C1 segment of cervical spinal cord (tissue), 14 donors: ENCODE measurements around the gene GET4.
A peak's percentile ranks its signal among the peaks of the same experiment; 100 is the strongest.

Source experiments
- DNase-seq, 14 donors: peaks; one replicate each; lab custom pipeline; 2025; lab: John Stamatoyannopoulos, UW

GET4 gene

GRCh38 chr7:876077-876971 lies at the start of gene GET4:
GET4 (plus strand) TSS chr7:876554; CDS start chr7:876646, 92 bp downstream.
- DNase-seq = peak; percentile 72 to 99 (median 93)

GRCh38 chr7:828793-829561 lies 47.4 kb upstream of the GET4 start:
- DNase-seq = no peak

GRCh38 chr7:830069-830468 lies 46.3 kb upstream of the GET4 start:
- DNase-seq = no peak

- no peak for DNase-seq
These were observed 44.7 kb upstream of the GET4 start for GRCh38 chr7:831596-832166.

- no peak for DNase-seq
These were observed 44.0 kb upstream of the GET4 start, which contains the start of gene SUN1 for GRCh38 chr7:832167-832967. SUN1 (plus strand) TSS chr7:832476; CDS start chr7:832525, 49 bp downstream.

GRCh38 chr7:832968-833424 lies 43.4 kb upstream of the GET4 start:
- no peak for DNase-seq

GRCh38 chr7:833601-834258 lies 42.6 kb upstream of the GET4 start:
- no peak for DNase-seq

GRCh38 chr7:834277-834676 lies 42.1 kb upstream of the GET4 start:
- no peak for DNase-seq

GRCh38 chr7:835021-835420 lies 41.3 kb upstream of the GET4 start:
- DNase-seq = no peak

- peak in 2 of 14 donors; percentile 32 to 64 for DNase-seq
These were observed 40.6 kb upstream of the GET4 start for GRCh38 chr7:835485-836401.

GRCh38 chr7:836429-836828 lies 39.9 kb upstream of the GET4 start:
- peak in 1 of 14 donors; percentile 71 for DNase-seq

GRCh38 chr7:837001-837400 lies 39.4 kb upstream of the GET4 start:
- no peak for DNase-seq

GRCh38 chr7:840001-840600 lies 36.3 kb upstream of the GET4 start:
- DNase-seq = no peak

GRCh38 chr7:841943-842342 lies 34.4 kb upstream of the GET4 start:
- no peak for DNase-seq

- peak in 7 of 14 donors; percentile 16 to 57 (median 30) for DNase-seq
These were observed 33.8 kb upstream of the GET4 start for GRCh38 chr7:842431-843031.

GRCh38 chr7:843230-843629 lies 33.1 kb upstream of the GET4 start:
- no peak for DNase-seq

- no peak for DNase-seq
These were observed 32.3 kb upstream of the GET4 start for GRCh38 chr7:844043-844442.

GRCh38 chr7:844514-844913 lies 31.8 kb upstream of the GET4 start:
- no peak for DNase-seq

GRCh38 chr7:845091-845490 lies 31.3 kb upstream of the GET4 start:
- no peak for DNase-seq
